H1 (cell line): Measurements from ENCODE around the gene CEP89. TPM values are rescaled to one million over a fixed set of nuclear protein-coding genes. Genes with fewer than 3 reads are reported as not detected.

Experiments used
- CTCF ChIA-PET: fragments of 300-600 bp; sonication (Branson Sonifier 250); formaldehyde crosslinking; loops from one replicate; lab custom pipeline; 2021; ENCODE audit not compliant: partially characterized antibody; lab: Charles Lee
- POLR2A ChIA-PET: fragments of 300-600 bp; sonication (Branson Sonifier 250); formaldehyde crosslinking; loops from one replicate; lab custom pipeline; 2021; ENCODE audit warnings: inconsistent platforms; ENCODE audit not compliant: partially characterized antibody; lab: Charles Lee
- DNase-seq, 2 experiments: peaks; one replicate each; pipeline versions ENCODE4 v3.0.0 to v3.0.0-alpha.2; 2010 to 2022; ENCODE audit warnings: low spot score in 2 of 2, low read depth in 1 of 2, mixed read lengths in 1 of 2
- FAIRE-seq: peaks from 2 replicates; lab custom pipeline; 2011; peaks lifted over from hg19 to GRCh38; lab: Jason Lieb, UNC
- H2AFZ ChIP-seq: 2 replicates; pipeline ENCODE4 v1.8.1; 2012; ENCODE audit warnings: low read length, inconsistent platforms
- H2AK5ac ChIP-seq: 2 replicates; pipeline ENCODE4 v1.6.1; 2013; ENCODE audit warnings: low read depth, low read length
- H2BK120ac ChIP-seq: replicated peaks from 2 replicates; pipeline ENCODE3; 2013; ENCODE audit warnings: low read depth, low read length, inconsistent platforms
- H2BK12ac ChIP-seq: 2 replicates; pipeline ENCODE4 v1.6.1; 2013; ENCODE audit warnings: low read depth, low read length
- H2BK15ac ChIP-seq: 2 replicates; pipeline ENCODE4 v1.6.1; 2013; ENCODE audit warnings: low read length
- H2BK20ac ChIP-seq: 2 replicates; pipeline ENCODE4 v1.6.1; 2013; ENCODE audit warnings: low read length
- H2BK5ac ChIP-seq: 2 replicates; pipeline ENCODE4 v1.6.1; 2013; ENCODE audit warnings: low read depth, low read length
- H3K14ac ChIP-seq: 2 replicates; pipeline ENCODE4 v1.6.1; 2013; ENCODE audit warnings: inconsistent platforms; ENCODE audit not compliant: insufficient read length
- H3K18ac ChIP-seq: 2 replicates; pipeline ENCODE4 v1.6.1; 2013; ENCODE audit warnings: low read length; ENCODE audit errors: extremely low read depth
- H3K23ac ChIP-seq: 2 replicates; pipeline ENCODE4 v1.6.1; 2013; ENCODE audit warnings: inconsistent platforms; ENCODE audit not compliant: insufficient read length
- H3K23me2 ChIP-seq: 2 replicates; pipeline ENCODE4 v1.6.1; 2013; ENCODE audit warnings: low read depth, low read length
- H3K27ac ChIP-seq: 2 replicates; pipeline ENCODE4 v1.6.1; 2011; ENCODE audit warnings: low read depth, low read length, inconsistent platforms
- H3K27me3 ChIP-seq, 4 experiments: replicated peaks in 1 of 4; 1 replicate in 1 of 4; 2 replicates in 3 of 4; pipeline versions ENCODE4 v1.6.1 to v1.8.1; 2011 to 2013; ENCODE audit warnings: low read length in 3 of 4, mild to moderate bottlenecking in 3 of 4, inconsistent platforms in 2 of 4, mixed read lengths in 2 of 4, moderate library complexity in 1 of 4; ENCODE audit not compliant: control insufficient read depth in 3 of 4, insufficient read depth in 3 of 4; ENCODE audit errors: extremely low read depth in 1 of 4
- H3K36me3 ChIP-seq, 4 experiments: 2 replicates each; pipeline versions ENCODE4 v1.6.1 to v1.8.1; 2011 to 2013; ENCODE audit warnings: mild to moderate bottlenecking in 4 of 4, low read length in 3 of 4, moderate library complexity in 2 of 4, control low read depth in 1 of 4, inconsistent platforms in 1 of 4; ENCODE audit not compliant: insufficient read depth in 4 of 4, control insufficient read depth in 2 of 4
- H3K4ac ChIP-seq: replicated peaks from 2 replicates; pipeline ENCODE3; 2013; ENCODE audit warnings: low read length, low read depth, mixed read lengths, inconsistent platforms; ENCODE audit not compliant: insufficient read length
- H3K4me1 ChIP-seq, 4 experiments: replicated peaks in 1 of 4; 1 replicate in 1 of 4; 2 replicates in 3 of 4; pipeline versions ENCODE4 v1.6.1 to v1.8.1; 2011 to 2013; ENCODE audit warnings: low read length in 3 of 4, inconsistent platforms in 2 of 4, mixed read lengths in 1 of 4; ENCODE audit not compliant: insufficient read depth in 4 of 4, control insufficient read depth in 3 of 4
- H3K4me2 ChIP-seq, 2 experiments: 2 replicates each; pipeline versions ENCODE4 v1.6.1 to v1.8.1; 2011 to 2013; ENCODE audit warnings: low read depth in 2 of 2, low read length in 2 of 2, control low read depth in 1 of 2, inconsistent platforms in 1 of 2, mild to moderate bottlenecking in 1 of 2; ENCODE audit not compliant: insufficient read depth in 1 of 2
- H3K4me3 ChIP-seq, 4 experiments: fragments of 200-600, 300-600 bp in 1 of 4; sonication (generic), shearing (Covaris generic), sonication (Bioruptor Twin) in 1 of 4; 2 replicates each; pipeline versions ENCODE4 v1.5.1 to v1.8.1; 2011 to 2016; ENCODE audit warnings: low read length in 4 of 4, low read depth in 3 of 4, control low read depth in 2 of 4, inconsistent platforms in 2 of 4, mild to moderate bottlenecking in 2 of 4, mixed read lengths in 1 of 4, moderate library complexity in 1 of 4; ENCODE audit not compliant: insufficient read depth in 2 of 4; ENCODE audit errors: extremely low read depth in 1 of 4
- H3K56ac ChIP-seq: replicated peaks from 2 replicates; pipeline ENCODE3; 2013; ENCODE audit warnings: low read depth, mild to moderate bottlenecking, mixed read lengths, low read length, inconsistent platforms; ENCODE audit not compliant: insufficient read length
- H3K79me1 ChIP-seq: 2 replicates; pipeline ENCODE4 v1.6.1; 2013; ENCODE audit warnings: low read depth, low read length, control low read depth
- H3K79me2 ChIP-seq, 2 experiments: 2 replicates each; pipeline versions ENCODE4 v1.6.1 to v1.8.1; 2012 to 2013; ENCODE audit warnings: low read length in 2 of 2, mild to moderate bottlenecking in 2 of 2, inconsistent platforms in 1 of 2; ENCODE audit not compliant: insufficient read depth in 2 of 2, control insufficient read depth in 1 of 2
- H3K9ac ChIP-seq, 4 experiments: replicated peaks in 1 of 4; 1 replicate in 1 of 4; 2 replicates in 3 of 4; pipeline versions ENCODE4 v1.6.1 to v1.8.1; 2011 to 2013; ENCODE audit warnings: low read depth in 3 of 4, low read length in 3 of 4, control low read depth in 2 of 4, mild to moderate bottlenecking in 2 of 4, moderate library complexity in 2 of 4, inconsistent platforms in 1 of 4; ENCODE audit errors: extremely low read depth in 1 of 4
- H3K9me3 ChIP-seq, 2 experiments: 2 replicates each; pipeline versions ENCODE4 v1.6.1 to v1.8.1; 2012 to 2013; ENCODE audit warnings: mild to moderate bottlenecking in 2 of 2, moderate library complexity in 2 of 2, control low read depth in 1 of 2, inconsistent platforms in 1 of 2, low read depth in 1 of 2, low read length in 1 of 2, mixed read lengths in 1 of 2; ENCODE audit not compliant: insufficient read depth in 2 of 2
- H4K20me1 ChIP-seq, 2 experiments: replicated peaks in 1 of 2; 2 replicates each; pipeline versions ENCODE3 to v1.8.1; 2011 to 2013; ENCODE audit warnings: inconsistent platforms in 2 of 2, low read length in 2 of 2, mild to moderate bottlenecking in 1 of 2; ENCODE audit not compliant: insufficient read depth in 2 of 2, control insufficient read depth in 1 of 2
- H4K5ac ChIP-seq: 2 replicates; pipeline ENCODE4 v1.6.1; 2013; ENCODE audit warnings: low read length, low read depth, mixed read lengths, inconsistent platforms; ENCODE audit not compliant: insufficient read length
- H4K8ac ChIP-seq: 2 replicates; pipeline ENCODE4 v1.8.0; 2013; ENCODE audit warnings: mild to moderate bottlenecking, moderate library complexity, low read length, inconsistent platforms; ENCODE audit not compliant: insufficient read depth; ENCODE audit errors: extremely low read depth
- H4K91ac ChIP-seq: replicated peaks from 2 replicates; pipeline ENCODE3; 2013; ENCODE audit warnings: low read length, mixed read lengths, inconsistent platforms; ENCODE audit not compliant: insufficient read length
- ATF2 ChIP-seq: IDR thresholded peaks from 2 replicates; pipeline ENCODE4 v1.6.1; 2012; ENCODE audit warnings: low read length, inconsistent platforms
- BCL11A ChIP-seq, 2 experiments: IDR thresholded peaks; one replicate each; pipeline ENCODE4 v1.6.1; 2011; ENCODE audit warnings: low read depth in 2 of 2, low read length in 2 of 2, mild to moderate bottlenecking in 2 of 2
- CEBPB ChIP-seq: IDR thresholded peaks from 2 replicates; pipeline ENCODE4 v1.6.1; 2012; ENCODE audit warnings: low read depth, low read length
- CHD1 ChIP-seq: IDR thresholded peaks from 2 replicates; pipeline ENCODE4 v1.6.1; 2012; ENCODE audit warnings: low read depth, low read length, improper control_type of control experiment
- CHD2 ChIP-seq: IDR thresholded peaks from 2 replicates; pipeline ENCODE4 v1.6.1; 2012; ENCODE audit warnings: low read length, improper control_type of control experiment
- EGR1 ChIP-seq: IDR thresholded peaks from 2 replicates; pipeline ENCODE4 v1.6.1; 2011; ENCODE audit warnings: low read depth, low read length, borderline replicate concordance
- GABPA ChIP-seq: IDR thresholded peaks from 2 replicates; pipeline ENCODE4 v1.6.1; 2011; ENCODE audit warnings: mild to moderate bottlenecking, low read length, moderate library complexity, borderline replicate concordance; ENCODE audit not compliant: insufficient read depth
- HDAC2 ChIP-seq, 2 experiments: fragments of 300-600 bp in 1 of 2; sonication (generic) in 1 of 2; IDR thresholded peaks; 2 replicates each; pipeline ENCODE4 v1.6.1; 2011 to 2012; ENCODE audit warnings: low read depth in 2 of 2, low read length in 2 of 2, mild to moderate bottlenecking in 2 of 2, moderate library complexity in 2 of 2, borderline replicate concordance in 1 of 2, inconsistent platforms in 1 of 2
- SIN3A ChIP-seq, 2 experiments: IDR thresholded peaks in 1 of 2; conservative IDR thresholded peaks in 1 of 2; 2 replicates each; pipeline ENCODE4 v1.6.1; 2011 to 2012; ENCODE audit warnings: low read length in 2 of 2, improper control_type of control experiment in 1 of 2, low read depth in 1 of 2, mild to moderate bottlenecking in 1 of 2
- SIX5 ChIP-seq: IDR thresholded peaks from 2 replicates; pipeline ENCODE4 v1.6.1; 2011; ENCODE audit warnings: mild to moderate bottlenecking, low read depth, low read length
- SUZ12 ChIP-seq: fragments of 200-600 bp; sonication (generic); IDR thresholded peaks from 2 replicates; pipeline ENCODE4 v1.6.1; 2012; ENCODE audit warnings: mild to moderate bottlenecking, inconsistent platforms, low read length, moderate library complexity, mixed read lengths
- TCF12 ChIP-seq: IDR thresholded peaks from 2 replicates; pipeline ENCODE4 v1.6.1; 2011; ENCODE audit warnings: low read depth, mild to moderate bottlenecking, low read length
- YY1 ChIP-seq: IDR thresholded peaks from 2 replicates; pipeline ENCODE4 v1.6.1; 2011; ENCODE audit warnings: low read depth, mild to moderate bottlenecking, low read length
- WGBS, 2 experiments: shearing (Covaris generic) in 1 of 2; methylation state at CpG; one replicate each; pipeline versions ENCODE4 v1.1.6 to v1.1.7; 2013 to 2015; ENCODE audit warnings: low lambda C conversion rate in 2 of 2, mixed read lengths in 2 of 2, inconsistent platforms in 1 of 2, low coverage in 1 of 2, missing lambda C conversion rate in 1 of 2; ENCODE audit not compliant: insufficient replicate concordance in 2 of 2, insufficient coverage in 1 of 2, insufficient read length in 1 of 2; ENCODE audit errors: extremely low coverage in 1 of 2, missing lambda C conversion rate in 1 of 2; 5-methylcytosine and 5-hydroxymethylcytosine counted together
- polyA plus RNA-seq, 7 experiments: library from polyadenylated mRNA; depleted of rRNA in 3 of 7; stranded (reverse) in 5 of 7; unstranded in 2 of 7; fragments of >200 nt in 5 of 7; fragments of 200-250 nt in 2 of 7; gene quantifications; 1 replicate in 5 of 7; 2 replicates in 1 of 7; 4 replicates in 1 of 7; pipeline versions ENCODE4 v1.2.1 to v1.2.3, GENCODE V29; 2011 to 2013; ENCODE audit warnings: missing spikeins in 2 of 7, mixed read lengths in 2 of 7
- total RNA-seq: library from RNA; stranded (reverse); fragmentation: NEBNext Ultra II Directional; extraction: Animal tissue kit (Norgen Biotek cat#: 25700); gene quantifications from 2 replicates; pipeline ENCODE4 v1.2.1, GENCODE V29; 2021

The CEP89 gene
- total and polyA plus RNA-seq, 2 of the 8 experiments (the other 6 are each of a cell fraction or from before 2014, with no cell fraction given) = 23.0 to 23.6 TPM

GRCh38 chr19:32863841-32864240 lies 107.9 kb downstream of the CEP89 start:
- Histone ChIP-seq H3K14ac (no peak overlapping the region), H2AFZ (no peak overlapping the region), H4K91ac (no peak overlapping the region), H3K36me3 (no peaks in the 10 kb centered on the region), H3K56ac (no peak overlapping the region), H3K4me1 (no peaks in the 10 kb centered on the region; a peak in 2 of 7 replicates), H3K23me2 (no peaks in the 10 kb centered on the region), H3K27me3 (no peaks in the 10 kb centered on the region), H3K27ac (no peak overlapping the region), H3K9ac (no peak overlapping the region), H2AK5ac (no peak overlapping the region), H4K8ac (peak overlapping the region; percentile 66; the same call in 1 of the 2 replicates), H2BK5ac (no peak overlapping the region), H3K18ac (no peak overlapping the region), H2BK120ac (no peak overlapping the region), H2BK15ac (no peak overlapping the region), H2BK20ac (no peak overlapping the region), H3K79me2 (no peaks in the 10 kb centered on the region), H3K4ac (no peak overlapping the region), H3K4me2 (no peak overlapping the region), H3K23ac (no peak overlapping the region), H4K20me1 (no peaks in the 10 kb centered on the region), H2BK12ac (no peak overlapping the region), H3K9me3 (no peaks in the 10 kb centered on the region), H3K79me1 (no peaks in the 10 kb centered on the region), H3K4me3 (no peak overlapping the region), H4K5ac (no peak overlapping the region)
- POLR2A ChIA-PET = no interaction called here
- FAIRE-seq (no peak), DNase-seq (no peak)
- CTCF ChIA-PET = interaction anchor here (0.9 to 1.0 kb wide), 2 partner anchors 10 kb away, joined by 3 read pairs; no protein-coding TSS in a partner anchor
- 91% methylated on average over 13 of the region's 13 CpGs; no CpG with 5 or more reads in 1 of the 2 experiments for WGBS, 2 experiments
- TF ChIP-seq GABPA (no peak), CHD2 (no peak), TCF12 (no peak), HDAC2 (IDR thresholded peaks at IDR 0.05; ENCODE audit: borderline replicate concordance in 1 of 2, low read depth in 2 of 2, low read length in 2 of 2) (no peak), SIX5 (no peak), ATF2 (no peak), YY1 (no peak), CHD1 (no peak), BCL11A (IDR thresholded peaks at IDR 0.05; ENCODE audit: low read depth in 2 of 2, low read length in 2 of 2) (no peak), CEBPB (no peak), SIN3A (conservative IDR thresholded peaks at IDR 0.05 in 1 of 2, IDR thresholded peaks at IDR 0.05 in 1 of 2; ENCODE audit: low read depth in 1 of 2, low read length in 2 of 2) (no peak), SUZ12 (no peak), EGR1 (no peak)
